OCI-LY7 (cell line): Measurements from ENCODE around the gene FOXN3.

ENCODE experiments used
- EZH2phosphoT487 ChIP-seq: fragments of 200-600 bp; sonication (generic); IDR thresholded peaks from 2 replicates; pipeline ENCODE4 v1.6.1; 2018; ENCODE audit warnings: low read depth, borderline replicate concordance, mild to moderate bottlenecking, mixed run types, antibody characterized with exemption, low read length, moderate library complexity, mixed read lengths
- TF ChIP-seq, protein P1 (sequence below): fragments of 200-600 bp; sonication (generic); conservative IDR thresholded peaks from 2 replicates; pipeline ENCODE4 v1.5.1; 2014; ENCODE audit warnings: mild to moderate bottlenecking, antibody characterized with exemption, low read length, moderate library complexity, mixed read lengths

GRCh38 chr14:89167705-89168104 lies 249.3 kb downstream of the FOXN3 start:
- TF ChIP-seq, protein P1, sequence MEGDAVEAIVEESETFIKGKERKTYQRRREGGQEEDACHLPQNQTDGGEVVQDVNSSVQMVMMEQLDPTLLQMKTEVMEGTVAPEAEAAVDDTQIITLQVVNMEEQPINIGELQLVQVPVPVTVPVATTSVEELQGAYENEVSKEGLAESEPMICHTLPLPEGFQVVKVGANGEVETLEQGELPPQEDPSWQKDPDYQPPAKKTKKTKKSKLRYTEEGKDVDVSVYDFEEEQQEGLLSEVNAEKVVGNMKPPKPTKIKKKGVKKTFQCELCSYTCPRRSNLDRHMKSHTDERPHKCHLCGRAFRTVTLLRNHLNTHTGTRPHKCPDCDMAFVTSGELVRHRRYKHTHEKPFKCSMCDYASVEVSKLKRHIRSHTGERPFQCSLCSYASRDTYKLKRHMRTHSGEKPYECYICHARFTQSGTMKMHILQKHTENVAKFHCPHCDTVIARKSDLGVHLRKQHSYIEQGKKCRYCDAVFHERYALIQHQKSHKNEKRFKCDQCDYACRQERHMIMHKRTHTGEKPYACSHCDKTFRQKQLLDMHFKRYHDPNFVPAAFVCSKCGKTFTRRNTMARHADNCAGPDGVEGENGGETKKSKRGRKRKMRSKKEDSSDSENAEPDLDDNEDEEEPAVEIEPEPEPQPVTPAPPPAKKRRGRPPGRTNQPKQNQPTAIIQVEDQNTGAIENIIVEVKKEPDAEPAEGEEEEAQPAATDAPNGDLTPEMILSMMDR: no peak
- TF ChIP-seq EZH2phosphoT487: no peak
